PC-9 (cell line): Measurements from ENCODE around the gene EEA1. TPM values are rescaled to one million over a fixed set of nuclear protein-coding genes. Genes with fewer than 3 reads are reported as not detected.

Source experiments
- BruUV-seq: library from RNA; stranded (reverse); fragments of 400-500 nt; replicated peaks from 2 replicates; lab custom pipeline; 2021; lab: Mats Ljungman, UMichigan
- CTCF ChIA-PET: fragments of 300-600 bp; sonication (Branson Sonifier 250); formaldehyde crosslinking; loops from one replicate; lab custom pipeline; 2022; ENCODE audit warnings: antibody characterized with exemption; lab: Charles Lee
- POLR2A ChIA-PET: fragments of 300-600 bp; sonication (Branson Sonifier 250); formaldehyde crosslinking; loops from one replicate; lab custom pipeline; 2022; ENCODE audit warnings: antibody characterized with exemption; ENCODE audit not compliant: unreplicated experiment; lab: Charles Lee
- DNase-seq, 2 experiments: peaks; one replicate each; pipeline versions ENCODE4 v3.0.0 to v3.0.0-alpha.2; 2015 to 2022; ENCODE audit warnings: mixed read lengths in 1 of 2
- H2AFZ ChIP-seq: fragments of 200-600 bp; sonication (generic); 2 replicates; pipeline ENCODE4 v1.8.1; 2017; ENCODE audit warnings: antibody characterized with exemption
- H3F3A ChIP-seq: fragments of 200-600 bp; sonication (generic); 2 replicates; pipeline ENCODE4 v1.8.1; 2017; ENCODE audit warnings: antibody characterized with exemption, mild to moderate bottlenecking, low read depth; ENCODE audit not compliant: insufficient read depth
- H3K27ac ChIP-seq: fragments of 200-600 bp; sonication (generic); 2 replicates; pipeline ENCODE4 v1.6.1; 2016; ENCODE audit warnings: mixed run types
- H3K27me3 ChIP-seq: fragments of 200-600 bp; sonication (generic); 2 replicates; pipeline ENCODE4 v1.6.1; 2016; ENCODE audit warnings: low read depth, mixed run types; ENCODE audit not compliant: insufficient read depth
- H3K36me3 ChIP-seq: fragments of 200-600 bp; sonication (generic); 2 replicates; pipeline ENCODE4 v1.6.1; 2016; ENCODE audit warnings: low read depth, mixed run types
- H3K4me1 ChIP-seq: fragments of 200-600 bp; sonication (generic); replicated peaks from 2 replicates; pipeline ENCODE4 v1.6.1; 2016; ENCODE audit warnings: mixed run types; ENCODE audit not compliant: insufficient read depth
- H3K4me2 ChIP-seq: fragments of 200-600 bp; sonication (generic); 2 replicates; pipeline ENCODE4 v1.6.1; 2017; ENCODE audit warnings: mixed run types
- H3K4me3 ChIP-seq: fragments of 200-600 bp; sonication (generic); 2 replicates; pipeline ENCODE4 v1.6.1; 2016; ENCODE audit warnings: mixed run types
- H3K79me2 ChIP-seq: fragments of 200-600 bp; sonication (generic); 2 replicates; pipeline ENCODE4 v1.6.1; 2017; ENCODE audit warnings: low read depth, mixed run types
- H3K9me2 ChIP-seq: fragments of 200-600 bp; sonication (generic); 2 replicates; pipeline ENCODE4 v1.8.1; 2017; ENCODE audit warnings: mild to moderate bottlenecking; ENCODE audit not compliant: insufficient read depth
- H3K9me3 ChIP-seq: fragments of 200-600 bp; sonication (generic); 2 replicates; pipeline ENCODE4 v1.8.1; 2016; ENCODE audit warnings: low read depth; ENCODE audit not compliant: insufficient read depth
- H4K20me1 ChIP-seq: fragments of 200-600 bp; sonication (generic); 2 replicates; pipeline ENCODE4 v1.8.1; 2017; ENCODE audit not compliant: insufficient read depth
- EZH2 ChIP-seq: fragments of 200-600 bp; sonication (generic); IDR thresholded peaks from 2 replicates; pipeline ENCODE4 v1.8.0; 2017; ENCODE audit warnings: antibody characterized with exemption, low read depth
- intact Hi-C: fragments of 100-400 bp; cut with micrococcal nuclease; formaldehyde crosslinking; loops from one replicate; pipeline ENCODE4 v1.10.0; 2022; ENCODE audit not compliant: unreplicated experiment
- total RNA-seq: library from RNA; stranded (reverse); gene quantifications from 2 replicates; pipeline ENCODE4 v1.2.3, GENCODE V29; 2021
- TF ChIP-seq, protein P1 (sequence below): fragments of 200-600 bp; sonication (generic); conservative IDR thresholded peaks from 2 replicates; pipeline ENCODE4 v1.6.1; 2017; ENCODE audit warnings: mixed run types, antibody characterized with exemption, mild to moderate bottlenecking, moderate library complexity

The EEA1 gene
- total RNA-seq, 1 experiment from 2014 or later, result 15.7 TPM

DNA sequence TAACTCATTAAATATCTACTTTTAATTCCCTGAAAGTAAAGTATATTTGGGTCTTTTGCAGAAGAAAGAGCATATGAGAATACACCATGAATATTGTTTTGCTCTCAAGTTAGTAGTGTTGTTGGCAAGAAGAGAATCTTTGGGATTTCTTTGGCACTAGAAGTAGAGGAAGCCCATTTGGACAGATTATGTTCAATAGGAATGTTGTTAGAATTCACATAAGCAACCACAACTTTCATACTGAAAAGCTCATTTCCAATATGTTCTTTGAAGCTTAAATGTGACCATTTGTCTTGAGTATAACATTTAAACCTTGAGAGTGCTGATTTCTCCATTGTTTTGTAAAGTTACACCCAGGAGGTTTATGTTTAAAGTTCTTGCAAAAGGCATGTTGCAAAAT, 188.7 kb downstream of the EEA1 start:
- Histone ChIP-seq H3K79me2 (no peaks in the 10 kb centered on the region), H3F3A (no peaks in the 10 kb centered on the region), H3K4me1 (peaks cover 3% of the 10 kb centered on the region; the same call in 1 of the 2 replicates), H3K9me3 (no peaks in the 10 kb centered on the region), H3K36me3 (no peaks in the 10 kb centered on the region), H3K27ac (no peak overlapping the region), H3K4me2 (no peak overlapping the region), H2AFZ (no peak overlapping the region), H3K9me2 (no peaks in the 10 kb centered on the region; the same call in 1 of the 2 replicates), H4K20me1 (no peaks in the 10 kb centered on the region), H3K27me3 (no peaks in the 10 kb centered on the region), H3K4me3 (no peak overlapping the region)
- no TSS peak for BruUV-seq
- TF ChIP-seq, protein P1, sequence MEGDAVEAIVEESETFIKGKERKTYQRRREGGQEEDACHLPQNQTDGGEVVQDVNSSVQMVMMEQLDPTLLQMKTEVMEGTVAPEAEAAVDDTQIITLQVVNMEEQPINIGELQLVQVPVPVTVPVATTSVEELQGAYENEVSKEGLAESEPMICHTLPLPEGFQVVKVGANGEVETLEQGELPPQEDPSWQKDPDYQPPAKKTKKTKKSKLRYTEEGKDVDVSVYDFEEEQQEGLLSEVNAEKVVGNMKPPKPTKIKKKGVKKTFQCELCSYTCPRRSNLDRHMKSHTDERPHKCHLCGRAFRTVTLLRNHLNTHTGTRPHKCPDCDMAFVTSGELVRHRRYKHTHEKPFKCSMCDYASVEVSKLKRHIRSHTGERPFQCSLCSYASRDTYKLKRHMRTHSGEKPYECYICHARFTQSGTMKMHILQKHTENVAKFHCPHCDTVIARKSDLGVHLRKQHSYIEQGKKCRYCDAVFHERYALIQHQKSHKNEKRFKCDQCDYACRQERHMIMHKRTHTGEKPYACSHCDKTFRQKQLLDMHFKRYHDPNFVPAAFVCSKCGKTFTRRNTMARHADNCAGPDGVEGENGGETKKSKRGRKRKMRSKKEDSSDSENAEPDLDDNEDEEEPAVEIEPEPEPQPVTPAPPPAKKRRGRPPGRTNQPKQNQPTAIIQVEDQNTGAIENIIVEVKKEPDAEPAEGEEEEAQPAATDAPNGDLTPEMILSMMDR, result no peak
- no peak for TF ChIP-seq EZH2
- ChIA-PET CTCF (no interaction called here), POLR2A (interaction anchor here (0.7 kb wide), 1 partner anchor 1367 kb away, joined by 4 read pairs; no protein-coding TSS in a partner anchor)
- no peak for DNase-seq
- intact Hi-C loops, result no loop called here

DNA sequence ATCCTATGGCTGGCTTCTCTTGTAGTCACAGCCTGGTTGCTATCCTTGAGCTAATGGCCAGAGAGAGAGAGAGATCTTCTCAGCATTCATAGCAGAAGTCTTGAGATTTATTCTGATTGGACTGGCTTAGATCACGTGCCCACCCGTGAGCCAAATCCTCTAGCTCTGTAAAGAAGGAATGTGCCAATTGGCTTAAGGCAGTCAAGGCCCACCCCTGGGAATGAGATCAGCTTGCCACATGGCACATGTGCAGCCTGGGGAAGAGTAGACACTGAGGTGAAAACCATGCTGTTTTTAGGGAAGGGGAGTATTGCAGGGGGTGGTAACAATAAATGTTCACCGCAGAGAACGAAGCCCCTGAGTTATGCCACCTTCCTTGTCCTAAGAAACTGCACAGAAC, 190.0 kb downstream of the EEA1 start:
- no peak overlapping the region; the same call in 1 of the 2 replicates for H2AFZ ChIP-seq
- ChIA-PET CTCF (interaction anchor here (0.6 kb wide), 1 partner anchor 366 kb away, joined by 3 read pairs; no protein-coding TSS in a partner anchor), POLR2A (no interaction called here)
- H3K4me3 ChIP-seq, result no peak overlapping the region
- no peaks in the 10 kb centered on the region for H3F3A ChIP-seq
- H3K27ac ChIP-seq, result no peak overlapping the region
- no peak for DNase-seq
- no peak for TF ChIP-seq EZH2
- TF ChIP-seq, protein P1, result no peak
- H4K20me1 ChIP-seq, result no peaks in the 10 kb centered on the region
- no TSS peak for BruUV-seq
- H3K79me2 ChIP-seq, result no peaks in the 10 kb centered on the region
- H3K4me1 ChIP-seq, result peaks cover 10% of the 10 kb centered on the region; the same call in 1 of the 2 replicates
- H3K4me2 ChIP-seq, result no peak overlapping the region
- no peaks in the 10 kb centered on the region; the same call in 1 of the 2 replicates for H3K9me2 ChIP-seq
- H3K27me3 ChIP-seq, result no peaks in the 10 kb centered on the region
- no peaks in the 10 kb centered on the region for H3K9me3 ChIP-seq
- intact Hi-C loops, result no loop called here
- H3K36me3 ChIP-seq, result no peaks in the 10 kb centered on the region

DNA sequence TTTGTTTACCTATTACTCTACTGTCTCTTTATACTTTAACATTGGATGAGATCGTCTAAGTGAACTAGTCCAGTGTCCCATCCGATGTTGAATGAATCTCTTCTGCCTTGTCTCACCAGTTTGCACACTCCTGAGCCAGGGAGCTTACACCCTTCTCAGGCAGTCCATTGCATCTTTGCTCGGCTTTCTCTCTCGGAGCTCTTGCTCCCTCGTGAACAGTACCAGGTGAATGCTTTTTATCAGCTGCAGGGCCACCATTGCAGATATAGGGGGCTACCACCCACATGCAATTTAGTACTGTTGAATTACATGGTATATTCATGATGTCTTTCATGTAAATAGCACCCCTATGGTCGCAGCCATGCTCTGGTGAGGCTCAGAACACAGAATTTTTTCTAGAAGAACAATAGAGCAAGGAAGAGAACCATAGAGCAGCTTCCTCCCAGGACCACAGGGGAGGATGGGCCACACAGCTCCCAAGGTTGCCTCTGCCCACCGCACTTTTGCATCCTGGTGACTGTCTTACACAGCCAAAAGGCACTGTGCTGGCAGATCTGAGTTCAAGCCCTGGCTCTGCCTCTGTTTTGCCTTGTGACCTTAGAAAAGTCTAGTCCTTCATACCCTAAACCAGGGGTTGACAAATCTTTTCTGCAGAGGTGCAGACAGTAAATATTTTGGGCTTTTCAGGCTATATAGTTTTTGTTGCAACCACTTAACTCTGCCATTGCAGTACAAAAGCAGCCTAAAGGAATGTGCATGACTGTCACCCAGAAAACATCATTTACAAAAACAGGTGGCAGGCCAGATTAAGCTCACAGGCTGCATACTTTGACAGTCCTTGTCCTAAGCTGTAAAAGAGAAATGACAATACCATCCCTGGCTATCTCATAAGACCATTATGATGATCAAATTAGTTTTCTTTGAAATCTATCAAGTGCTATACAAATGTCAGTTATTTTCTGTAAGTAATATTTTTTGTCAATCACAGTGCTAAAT, 190.9 kb downstream of the EEA1 start:
- CTCF ChIA-PET, result no interaction called here
- POLR2A ChIA-PET, result no interaction called here
- TF ChIP-seq EZH2, result no peak
- TF ChIP-seq, protein P1, result no peak

More for the DNA sequence above, 190.9 kb downstream of the EEA1 start:
- H3K36me3 ChIP-seq, result no peaks in the 10 kb centered on the region
- H3K27me3 ChIP-seq, result no peaks in the 10 kb centered on the region
- intact Hi-C loops, result no loop called here
- no peak overlapping the region for H2AFZ ChIP-seq
- no peak overlapping the region for H3K4me2 ChIP-seq
- no peaks in the 10 kb centered on the region for H3K9me3 ChIP-seq
- no peak for DNase-seq
- no peak overlapping the region for H3K27ac ChIP-seq
- H4K20me1 ChIP-seq, result no peaks in the 10 kb centered on the region
- H3K4me1 ChIP-seq, result peaks cover 10% of the 10 kb centered on the region; the same call in 1 of the 2 replicates
- no peaks in the 10 kb centered on the region for H3K79me2 ChIP-seq
- no peaks in the 10 kb centered on the region; the same call in 1 of the 2 replicates for H3K9me2 ChIP-seq
- no peaks in the 10 kb centered on the region for H3F3A ChIP-seq
- no TSS peak for BruUV-seq
- no peak overlapping the region for H3K4me3 ChIP-seq
